HepG2 (cell line): ENCODE results near the gene SEZ6L. TPM values are rescaled to one million over a fixed set of nuclear protein-coding genes. Genes with fewer than 3 reads are reported as not detected.

ENCODE experiments used
- BORCS8-MEF2B ChIP-seq: sonication (generic); formaldehyde crosslinking; IDR thresholded peaks from 2 replicates; pipeline ENCODE4 v1.8.0; 2022; ENCODE audit warnings: mild to moderate bottlenecking, missing genetic modification reagents
- GABPA ChIP-seq, 2 experiments: IDR thresholded peaks; 2 replicates each; pipeline ENCODE4 v1.6.1; 2011 to 2016; ENCODE audit warnings: low read depth in 2 of 2, low read length in 1 of 2, missing biosample characterization in 1 of 2, missing genetic modification characterization in 1 of 2
- GPBP1L1 ChIP-seq: sonication (generic); formaldehyde crosslinking; IDR thresholded peaks from 2 replicates; pipeline ENCODE4 v1.5.0; 2020; ENCODE audit warnings: mild to moderate bottlenecking, missing genetic modification reagents
- HDAC6 ChIP-seq: fragments of 200-600 bp; sonication (generic); IDR thresholded peaks from 2 replicates; pipeline ENCODE4 v1.7.0; 2017; ENCODE audit warnings: mild to moderate bottlenecking, antibody characterized with exemption, low read length, low read depth
- JUN ChIP-seq: sonication (generic); formaldehyde crosslinking; IDR thresholded peaks from 2 replicates; pipeline ENCODE4 v1.4.0; 2020; ENCODE audit warnings: mild to moderate bottlenecking, missing genetic modification reagents
- MAX ChIP-seq: IDR thresholded peaks from 2 replicates; pipeline ENCODE4 v1.6.1; 2012; ENCODE audit warnings: inconsistent platforms
- MYC ChIP-seq: sonication (generic); formaldehyde crosslinking; IDR thresholded peaks from 2 replicates; pipeline ENCODE4 v1.9.0; 2021; ENCODE audit warnings: missing genetic modification reagents, borderline replicate concordance
- REPIN1 ChIP-seq: sonication (generic); formaldehyde crosslinking; IDR thresholded peaks from 2 replicates; pipeline ENCODE4 v1.8.0; 2022; ENCODE audit warnings: missing genetic modification reagents, low read depth, mild to moderate bottlenecking, borderline replicate concordance
- SMAD3 ChIP-seq: sonication (generic); formaldehyde crosslinking; IDR thresholded peaks from 2 replicates; pipeline ENCODE4 v1.4.0; 2020; ENCODE audit warnings: missing genetic modification reagents
- SNAPC4 ChIP-seq: sonication (generic); formaldehyde crosslinking; IDR thresholded peaks from 2 replicates; pipeline ENCODE4 v1.4.0; 2020; ENCODE audit warnings: mild to moderate bottlenecking, missing genetic modification reagents
- TCF7 ChIP-seq: sonication (generic); IDR thresholded peaks from 2 replicates; pipeline ENCODE4 v1.6.1; 2016; ENCODE audit warnings: antibody characterized with exemption, low read depth
- ZFP36 ChIP-seq: fragments of 150-350 bp; IDR thresholded peaks from 2 replicates; pipeline ENCODE4 v1.6.1; 2018; ENCODE audit warnings: borderline replicate concordance, low read length, low read depth; ENCODE audit not compliant: partially characterized antibody
- ZMYM4 ChIP-seq: sonication (generic); formaldehyde crosslinking; IDR thresholded peaks from 2 replicates; pipeline ENCODE4 v1.8.1; 2023; ENCODE audit warnings: mild to moderate bottlenecking, missing genetic modification reagents
- ZNF407 ChIP-seq: sonication (generic); formaldehyde crosslinking; IDR thresholded peaks from one replicate; pipeline ENCODE4 v1.5.1; 2020; ENCODE audit warnings: mild to moderate bottlenecking, missing genetic modification reagents; ENCODE audit errors: not compliant biosample characterization
- polyA plus RNA-seq, 8 experiments: library from polyadenylated mRNA; depleted of rRNA in 3 of 8; stranded (reverse) in 7 of 8; unstranded in 1 of 8; fragments of >200 nt; fragmentation: Illumina TruSeq in 4 of 8; extraction: Trizol in 4 of 8; gene quantifications; 2 replicates each; pipeline versions ENCODE4 v1.2.1 to v1.2.3, GENCODE V29; 2011 to 2016; ENCODE audit warnings: low read depth in 4 of 8, missing spikeins in 1 of 8, mixed read lengths in 1 of 8; ENCODE audit not compliant: insufficient read depth in 1 of 8
- total RNA-seq, 5 experiments: library from RNA; depleted of rRNA; stranded (reverse); fragments of >200 nt; fragmentation: Illumina TruSeq; extraction: Trizol; gene quantifications; 2 replicates each; pipeline ENCODE4 v1.2.3, GENCODE V29; 2016; ENCODE audit warnings: low read depth in 1 of 5

SEZ6L gene
- total and polyA plus RNA-seq, 2 of the 13 experiments (the other 11 are each of a cell fraction or from before 2014, with no cell fraction given), result not detected

- TF ChIP-seq ZNF407 (no peak), MAX (no peak), GABPA (IDR thresholded peaks at IDR 0.05; ENCODE audit: low read depth, low read length) (no peak), GABPA (CRISPR knock-in tag; IDR thresholded peaks at IDR 0.05; ENCODE audit: low read depth) (0 out of 2 replicates have a peak, but pooled peaks have one; percentile 14), GPBP1L1 (CRISPR knock-in tag) (no peak), ZMYM4 (peak; percentile 39; the same call in 1 of the 2 replicates), SNAPC4 (CRISPR knock-in tag) (no peak), TCF7 (peak; percentile 43), JUN (CRISPR knock-in tag) (no peak), MYC (CRISPR knock-in tag) (no peak), REPIN1 (no peak), BORCS8-MEF2B (CRISPR knock-in tag) (no peak), HDAC6 (no peak), SMAD3 (peak; percentile 87), ZFP36 (no peak)
These were observed 27.4 kb downstream of the SEZ6L start (continued) for GRCh38 chr22:26196657-26197056.
